ENCODE data around the gene BCL11B. TPM values are rescaled to one million over a fixed set of nuclear protein-coding genes. Genes with fewer than 3 reads are reported as not detected.

BCL11B gene
- polyA plus RNA-seq, 1 donor from 2014 or later = 0.38 TPM

GRCh38 chr14:99266181-99267178 is 5.5 kb downstream of the BCL11B start:
- H3K4me1 Mint-ChIP-seq = peaks cover 8 to 11% (median 8%) of the 10 kb centered on the region in 3 donors
- peaks cover 53% of the 10 kb centered on the region for H3K27me3 Mint-ChIP-seq
- peak overlapping the region in 3 of 4 donors; percentile 26 to 67 (median 60) for H3K4me3 Mint-ChIP-seq
- peaks cover 3% of the 10 kb centered on the region for H3K36me3 Mint-ChIP-seq
- H3K27ac Mint-ChIP-seq = peak overlapping the region in 2 of 3 donors; percentile 35 to 95
- peaks cover 0 to 1% (median 0%) of the 10 kb centered on the region in 3 donors for H3K9me3 Mint-ChIP-seq

- H3K36me3 Mint-ChIP-seq = peaks cover 3% of the 10 kb centered on the region
- peaks cover 54% of the 10 kb centered on the region for H3K27me3 Mint-ChIP-seq
- H3K27ac Mint-ChIP-seq = peak overlapping the region in 1 of 3 donors; percentile 84
- H3K4me1 Mint-ChIP-seq = peaks cover 7 to 8% (median 7%) of the 10 kb centered on the region in 3 donors
- peaks cover 0 to 1% (median 0%) of the 10 kb centered on the region in 3 donors for H3K9me3 Mint-ChIP-seq
- H3K4me3 Mint-ChIP-seq = peak overlapping the region in 2 of 4 donors; percentile 39 to 66
Observed at GRCh38 chr14:99265571-99265970, 6.4 kb downstream of the BCL11B start.

- H3K27ac Mint-ChIP-seq = peak overlapping the region in 1 of 3 donors; percentile 84
- H3K4me3 Mint-ChIP-seq = peak overlapping the region in 1 of 4 donors; percentile 21
- H3K36me3 Mint-ChIP-seq = peaks cover 3% of the 10 kb centered on the region
- peaks cover 0 to 3% (median 0%) of the 10 kb centered on the region in 3 donors for H3K9me3 Mint-ChIP-seq
- H3K4me1 Mint-ChIP-seq = peaks cover 3 to 5% (median 4%) of the 10 kb centered on the region in 3 donors
- peaks cover 50% of the 10 kb centered on the region for H3K27me3 Mint-ChIP-seq
Observed at GRCh38 chr14:99264691-99265450, 7.1 kb downstream of the BCL11B start.

- Mint-ChIP-seq H3K4me1 (peaks cover 3 to 5% (median 4%) of the 10 kb centered on the region in 3 donors), H3K36me3 (peaks cover 3% of the 10 kb centered on the region), H3K27ac (peak overlapping the region in 1 of 3 donors; percentile 86), H3K4me3 (peak overlapping the region in 2 of 4 donors; percentile 36 to 70), H3K9me3 (peaks cover 0 to 5% (median 0%) of the 10 kb centered on the region in 3 donors), H3K27me3 (peaks cover 53% of the 10 kb centered on the region)
Observed at GRCh38 chr14:99263564-99264330, 8.2 kb downstream of the BCL11B start.

GRCh38 chr14:99262977-99263448 is 9.0 kb downstream of the BCL11B start:
- Mint-ChIP-seq H3K4me1 (peaks cover 3 to 5% (median 4%) of the 10 kb centered on the region in 3 donors), H3K27me3 (peaks cover 51% of the 10 kb centered on the region), H3K9me3 (peaks cover 0 to 6% (median 0%) of the 10 kb centered on the region in 3 donors), H3K36me3 (peaks cover 3% of the 10 kb centered on the region), H3K27ac (peak overlapping the region in 2 of 3 donors; percentile 78 to 97), H3K4me3 (peak overlapping the region in 1 of 4 donors; percentile 76)

GRCh38 chr14:99261912-99262787 is 9.8 kb downstream of the BCL11B start:
- peaks cover 0 to 6% (median 0%) of the 10 kb centered on the region in 3 donors for H3K9me3 Mint-ChIP-seq
- H3K27ac Mint-ChIP-seq = peak overlapping the region; percentile 74 to 97 (median 78)
- H3K4me1 Mint-ChIP-seq = peaks cover 3 to 5% (median 4%) of the 10 kb centered on the region in 3 donors
- peak overlapping the region; percentile 53 to 82 (median 72) for H3K4me3 Mint-ChIP-seq
- H3K27me3 Mint-ChIP-seq = peaks cover 49% of the 10 kb centered on the region
- peaks cover 3% of the 10 kb centered on the region for H3K36me3 Mint-ChIP-seq

GRCh38 chr14:99260587-99261551 is 11.1 kb downstream of the BCL11B start:
- H3K27ac Mint-ChIP-seq = peak overlapping the region in 2 of 3 donors; percentile 65 to 74
- H3K4me3 Mint-ChIP-seq = peak overlapping the region in 2 of 4 donors; percentile 56 to 83
- H3K36me3 Mint-ChIP-seq = peaks cover 3% of the 10 kb centered on the region
- peaks cover 44% of the 10 kb centered on the region for H3K27me3 Mint-ChIP-seq
- H3K4me1 Mint-ChIP-seq = peaks cover 0 to 3% (median 2%) of the 10 kb centered on the region in 3 donors
- H3K9me3 Mint-ChIP-seq = peaks cover 0 to 6% (median 0%) of the 10 kb centered on the region in 3 donors

- Mint-ChIP-seq H3K9me3 (peaks cover 0 to 6% (median 0%) of the 10 kb centered on the region in 3 donors), H3K4me1 (peaks cover 0 to 3% (median 2%) of the 10 kb centered on the region in 3 donors), H3K27me3 (peaks cover 43% of the 10 kb centered on the region), H3K27ac (peak overlapping the region in 2 of 3 donors; percentile 65 to 74), H3K4me3 (peak overlapping the region in 1 of 4 donors; percentile 45), H3K36me3 (peaks cover 3% of the 10 kb centered on the region)
Observed at GRCh38 chr14:99260116-99260515, 11.9 kb downstream of the BCL11B start.

- Mint-ChIP-seq H3K27ac (peak overlapping the region; percentile 12 to 74 (median 65)), H3K4me1 (peaks cover 0 to 3% (median 2%) of the 10 kb centered on the region in 3 donors), H3K36me3 (peaks cover 3% of the 10 kb centered on the region), H3K4me3 (peak overlapping the region in 1 of 4 donors; percentile 80), H3K9me3 (peaks cover 0 to 6% (median 0%) of the 10 kb centered on the region in 3 donors), H3K27me3 (peaks cover 40% of the 10 kb centered on the region)
Observed at GRCh38 chr14:99258876-99259726, 12.9 kb downstream of the BCL11B start.

- no peak overlapping the region for H3K4me3 Mint-ChIP-seq
- peaks cover 0 to 6% (median 0%) of the 10 kb centered on the region in 3 donors for H3K9me3 Mint-ChIP-seq
- H3K4me1 Mint-ChIP-seq = peaks cover 0 to 3% (median 2%) of the 10 kb centered on the region in 3 donors
- H3K36me3 Mint-ChIP-seq = no peaks in the 10 kb centered on the region
- H3K27ac Mint-ChIP-seq = peak overlapping the region in 1 of 3 donors; percentile 78
- H3K27me3 Mint-ChIP-seq = peaks cover 36% of the 10 kb centered on the region
Observed at GRCh38 chr14:99258341-99258861, 13.6 kb downstream of the BCL11B start.

GRCh38 chr14:99257673-99258221 is 14.2 kb downstream of the BCL11B start:
- H3K27ac Mint-ChIP-seq = peak overlapping the region in 2 of 3 donors; percentile 31 to 78
- H3K4me1 Mint-ChIP-seq = peaks cover 0 to 3% (median 2%) of the 10 kb centered on the region in 3 donors
- H3K9me3 Mint-ChIP-seq = peaks cover 0 to 5% (median 0%) of the 10 kb centered on the region in 3 donors
- H3K27me3 Mint-ChIP-seq = peaks cover 33% of the 10 kb centered on the region
- peak overlapping the region in 1 of 4 donors; percentile 21 for H3K4me3 Mint-ChIP-seq
- H3K36me3 Mint-ChIP-seq = no peaks in the 10 kb centered on the region

All from IgD-negative memory B cell (primary cell).